Esophagus muscularis mucosa (tissue), 4 donors: ENCODE data around the gene ATP4B.

Source experiments
- EP300 ChIP-seq: sonication (generic); formaldehyde crosslinking; IDR thresholded peaks from one replicate; pipeline ENCODE4 v1.6.1; 2017; ENCODE audit warnings: antibody characterized with exemption
- POLR2A ChIP-seq: fragments of 450-650 bp; IDR thresholded peaks from one replicate; pipeline ENCODE4 v1.6.1; 2017; ENCODE audit warnings: antibody characterized with exemption, moderate library complexity, mild to moderate bottlenecking, low read depth
- POLR2AphosphoS5 ChIP-seq, 2 donors: sonication (generic); formaldehyde crosslinking; IDR thresholded peaks; one replicate each; pipeline ENCODE4 v1.6.1; 2017; ENCODE audit warnings: antibody characterized with exemption in 2 of 2
- TF ChIP-seq, protein P1 (sequence below), 3 experiments: fragments of 200-600 bp in 2 of 3; fragments of 450-650 bp in 1 of 3; sonication (generic) in 2 of 3; IDR thresholded peaks; one replicate each; pipeline ENCODE4 v1.5.1; 2017 to 2019; ENCODE audit warnings: antibody characterized with exemption in 3 of 3, mild to moderate bottlenecking in 2 of 3, moderate library complexity in 1 of 3

DNA sequence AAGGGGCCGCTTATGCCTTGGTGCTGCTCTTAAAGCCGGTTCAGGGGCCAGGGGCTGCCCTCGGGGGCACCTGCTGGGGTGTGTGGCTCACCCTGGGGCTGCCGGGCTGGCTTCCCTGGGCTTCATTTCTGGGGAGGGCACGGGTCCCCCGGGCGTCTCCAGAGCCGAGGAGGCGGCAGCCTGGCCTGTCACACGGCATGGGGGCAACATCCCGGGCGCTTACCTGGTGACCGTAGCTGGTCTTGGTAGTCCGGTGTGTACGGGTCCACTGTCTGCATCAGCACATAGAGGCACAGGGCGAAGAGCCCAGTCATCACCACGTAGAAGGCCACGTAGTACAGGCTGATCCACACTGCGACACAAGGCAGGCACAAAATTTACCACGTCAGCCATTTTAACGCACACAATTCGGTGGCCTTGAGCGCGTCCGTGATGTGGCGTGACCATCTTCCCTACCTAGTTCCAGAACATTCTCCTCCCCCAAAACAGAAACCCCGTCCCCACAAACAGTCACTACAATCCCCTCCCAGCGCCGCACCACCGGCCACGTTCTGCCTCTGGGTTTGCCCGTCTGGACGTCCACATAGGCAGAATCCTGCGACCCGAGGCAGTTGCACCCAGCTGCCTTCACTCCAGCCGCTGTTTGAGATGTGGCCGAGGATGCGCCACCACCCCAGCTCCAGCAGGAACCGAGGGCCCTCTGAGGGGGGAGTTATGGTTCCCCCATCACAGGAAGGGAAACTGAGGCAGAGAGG, 3.2 kb downstream of the ATP4B start:
- TF ChIP-seq POLR2A (no peak), POLR2AphosphoS5 (IDR thresholded peaks at IDR 0.05) (no peak), EP300 (no peak)
- TF ChIP-seq, protein P1, sequence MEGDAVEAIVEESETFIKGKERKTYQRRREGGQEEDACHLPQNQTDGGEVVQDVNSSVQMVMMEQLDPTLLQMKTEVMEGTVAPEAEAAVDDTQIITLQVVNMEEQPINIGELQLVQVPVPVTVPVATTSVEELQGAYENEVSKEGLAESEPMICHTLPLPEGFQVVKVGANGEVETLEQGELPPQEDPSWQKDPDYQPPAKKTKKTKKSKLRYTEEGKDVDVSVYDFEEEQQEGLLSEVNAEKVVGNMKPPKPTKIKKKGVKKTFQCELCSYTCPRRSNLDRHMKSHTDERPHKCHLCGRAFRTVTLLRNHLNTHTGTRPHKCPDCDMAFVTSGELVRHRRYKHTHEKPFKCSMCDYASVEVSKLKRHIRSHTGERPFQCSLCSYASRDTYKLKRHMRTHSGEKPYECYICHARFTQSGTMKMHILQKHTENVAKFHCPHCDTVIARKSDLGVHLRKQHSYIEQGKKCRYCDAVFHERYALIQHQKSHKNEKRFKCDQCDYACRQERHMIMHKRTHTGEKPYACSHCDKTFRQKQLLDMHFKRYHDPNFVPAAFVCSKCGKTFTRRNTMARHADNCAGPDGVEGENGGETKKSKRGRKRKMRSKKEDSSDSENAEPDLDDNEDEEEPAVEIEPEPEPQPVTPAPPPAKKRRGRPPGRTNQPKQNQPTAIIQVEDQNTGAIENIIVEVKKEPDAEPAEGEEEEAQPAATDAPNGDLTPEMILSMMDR (IDR thresholded peaks at IDR 0.05), result no peak
